ENCODE measurements around the gene TRMT44. TPM values are rescaled to one million over a fixed set of nuclear protein-coding genes. Genes with fewer than 3 reads are reported as not detected.
"Not testable (repeated sequence)": the region's sequence is repeated elsewhere in the genome, so short reads cannot be mapped to it uniquely, and the experiment has no call there.

Gene TRMT44
- total RNA-seq, 1 donor from 2014 or later: 20.1 TPM

GRCh38 chr4:8510191-8510590 lies 69.6 kb downstream of the TRMT44 start:
- Mint-ChIP-seq H3K36me3 (ENCODE audit: low read depth) (no peaks in the 10 kb centered on the region), H3K4me1 (no peaks in the 10 kb centered on the region), H3K27ac (ENCODE audit: unreplicated experiment) (peak overlapping the region; percentile 75), H3K4me3 (no peak overlapping the region), H3K9me3 (no peaks in the 10 kb centered on the region), H3K27me3 (ENCODE audit: low read depth) (peaks cover 3% of the 10 kb centered on the region)
- DNase-seq (ENCODE audit: low read depth, low spot score): no peak
- no peak for TF ChIP-seq CTCF (conservative IDR thresholded peaks at IDR 0.05)

- peaks cover 2% of the 10 kb centered on the region for H3K27me3 Mint-ChIP-seq (ENCODE audit: low read depth)
- H3K4me1 Mint-ChIP-seq: no peaks in the 10 kb centered on the region
- H3K4me3 Mint-ChIP-seq: no peak overlapping the region
- no peak for TF ChIP-seq CTCF (conservative IDR thresholded peaks at IDR 0.05)
- no peaks in the 10 kb centered on the region for H3K36me3 Mint-ChIP-seq (ENCODE audit: low read depth)
- no peaks in the 10 kb centered on the region for H3K9me3 Mint-ChIP-seq
- peak overlapping the region; percentile 75 for H3K27ac Mint-ChIP-seq (ENCODE audit: unreplicated experiment)
- DNase-seq (ENCODE audit: low read depth, low spot score): no peak
Observed at GRCh38 chr4:8510611-8511285, 70.2 kb downstream of the TRMT44 start.

- Mint-ChIP-seq H3K4me1 (no peaks in the 10 kb centered on the region), H3K4me3 (no peak overlapping the region), H3K27me3 (ENCODE audit: low read depth) (no peaks in the 10 kb centered on the region), H3K36me3 (ENCODE audit: low read depth) (no peaks in the 10 kb centered on the region), H3K9me3 (no peaks in the 10 kb centered on the region), H3K27ac (ENCODE audit: unreplicated experiment) (no peak overlapping the region)
- no peak for DNase-seq (ENCODE audit: low read depth, low spot score)
- TF ChIP-seq CTCF (conservative IDR thresholded peaks at IDR 0.05): no peak
Observed at GRCh38 chr4:8512510-8512909, 71.9 kb downstream of the TRMT44 start.

GRCh38 chr4:8513080-8513479 lies 72.5 kb downstream of the TRMT44 start:
- H3K36me3 Mint-ChIP-seq (ENCODE audit: low read depth); H3K9me3 Mint-ChIP-seq; H3K27ac Mint-ChIP-seq (ENCODE audit: unreplicated experiment); H3K4me1 Mint-ChIP-seq; DNase-seq (ENCODE audit: low read depth, low spot score); H3K4me3 Mint-ChIP-seq; H3K27me3 Mint-ChIP-seq (ENCODE audit: low read depth): not testable (repeated sequence)

GRCh38 chr4:8513931-8514330 lies 73.4 kb downstream of the TRMT44 start:
- no peaks in the 10 kb centered on the region for H3K36me3 Mint-ChIP-seq (ENCODE audit: low read depth)
- no peak for TF ChIP-seq CTCF (conservative IDR thresholded peaks at IDR 0.05)
- H3K9me3 Mint-ChIP-seq: no peaks in the 10 kb centered on the region
- H3K27ac Mint-ChIP-seq (ENCODE audit: unreplicated experiment): no peak overlapping the region
- no peaks in the 10 kb centered on the region for H3K4me1 Mint-ChIP-seq
- DNase-seq (ENCODE audit: low read depth, low spot score): no peak
- H3K27me3 Mint-ChIP-seq (ENCODE audit: low read depth): no peaks in the 10 kb centered on the region
- H3K4me3 Mint-ChIP-seq: no peak overlapping the region

- no peak overlapping the region for H3K4me3 Mint-ChIP-seq
- TF ChIP-seq CTCF (conservative IDR thresholded peaks at IDR 0.05): no peak
- no peak for DNase-seq (ENCODE audit: low read depth, low spot score)
- no peaks in the 10 kb centered on the region for H3K9me3 Mint-ChIP-seq
- H3K27me3 Mint-ChIP-seq (ENCODE audit: low read depth): no peaks in the 10 kb centered on the region
- H3K36me3 Mint-ChIP-seq (ENCODE audit: low read depth): no peaks in the 10 kb centered on the region
- no peaks in the 10 kb centered on the region for H3K4me1 Mint-ChIP-seq
- no peak overlapping the region for H3K27ac Mint-ChIP-seq (ENCODE audit: unreplicated experiment)
Observed at GRCh38 chr4:8514391-8514790, 73.8 kb downstream of the TRMT44 start.
